H9 (cell line): Measurements from ENCODE around the gene DHRSX. TPM values are rescaled to one million over a fixed set of nuclear protein-coding genes. Genes with fewer than 3 reads are reported as not detected.
A peak's percentile ranks its signal among the peaks of the same experiment; 100 is the strongest.

Source experiments
- DNase-seq: peaks from one replicate; pipeline ENCODE4 v3.0.0-alpha.2; 2017
- H2AFZ ChIP-seq: one replicate; pipeline ENCODE4 v1.6.1; 2013; ENCODE audit warnings: mild to moderate bottlenecking, low read length, control low read depth, moderate library complexity
- H2AK5ac ChIP-seq: 2 replicates; pipeline ENCODE4 v1.6.1; 2013; ENCODE audit warnings: low read length, control low read depth, mixed read lengths; ENCODE audit not compliant: insufficient read length
- H2BK120ac ChIP-seq: one replicate; pipeline ENCODE4 v1.6.1; 2013; ENCODE audit warnings: low read depth, mild to moderate bottlenecking, low read length, control low read depth, inconsistent platforms; ENCODE audit not compliant: poor library complexity, severe bottlenecking
- H2BK12ac ChIP-seq: 2 replicates; pipeline ENCODE4 v1.6.1; 2013; ENCODE audit warnings: low read length, control low read depth, mixed read lengths, low read depth; ENCODE audit not compliant: insufficient read length
- H2BK15ac ChIP-seq: 2 replicates; pipeline ENCODE4 v1.6.1; 2013; ENCODE audit warnings: low read depth, low read length, control low read depth
- H2BK20ac ChIP-seq: one replicate; pipeline ENCODE4 v1.6.1; 2013; ENCODE audit warnings: low read depth, mild to moderate bottlenecking, low read length, control low read depth, inconsistent platforms; ENCODE audit not compliant: poor library complexity, severe bottlenecking
- H2BK5ac ChIP-seq: 2 replicates; pipeline ENCODE4 v1.6.1; 2013; ENCODE audit warnings: low read length, control low read depth, mixed read lengths; ENCODE audit not compliant: insufficient read length
- H3K14ac ChIP-seq: 2 replicates; pipeline ENCODE4 v1.6.1; 2013; ENCODE audit warnings: low read length, control low read depth; ENCODE audit not compliant: insufficient read depth
- H3K18ac ChIP-seq: 2 replicates; pipeline ENCODE4 v1.6.1; 2013; ENCODE audit warnings: low read depth, mild to moderate bottlenecking, mixed read lengths, low read length, control low read depth; ENCODE audit not compliant: insufficient read length
- H3K23ac ChIP-seq: 2 replicates; pipeline ENCODE4 v1.6.1; 2013; ENCODE audit warnings: low read length, control low read depth, mixed read lengths, low read depth; ENCODE audit not compliant: insufficient read length
- H3K23me2 ChIP-seq: 2 replicates; pipeline ENCODE4 v1.6.1; 2013; ENCODE audit warnings: low read depth, mild to moderate bottlenecking, mixed read lengths, low read length, control low read depth; ENCODE audit not compliant: insufficient read length, poor library complexity, severe bottlenecking
- H3K27ac ChIP-seq: 2 replicates; pipeline ENCODE4 v1.5.1; 2013; ENCODE audit warnings: low read length, control low read depth, mixed read lengths, low read depth; ENCODE audit not compliant: insufficient read length
- H3K27me3 ChIP-seq: 2 replicates; pipeline ENCODE4 v1.6.1; 2013; ENCODE audit warnings: low read length, control low read depth, inconsistent platforms; ENCODE audit not compliant: insufficient read depth
- H3K4ac ChIP-seq: 2 replicates; pipeline ENCODE4 v1.6.1; 2013; ENCODE audit warnings: low read depth, mild to moderate bottlenecking, control low read depth, inconsistent platforms, low read length, moderate library complexity
- H3K4me1 ChIP-seq: 2 replicates; pipeline ENCODE4 v1.6.1; 2013; ENCODE audit warnings: low read length, control low read depth, inconsistent platforms; ENCODE audit not compliant: insufficient read depth
- H3K4me2 ChIP-seq: 2 replicates; pipeline ENCODE4 v1.6.1; 2013; ENCODE audit warnings: low read length, control low read depth, mixed read lengths; ENCODE audit not compliant: insufficient read length, insufficient read depth
- H3K56ac ChIP-seq: 2 replicates; pipeline ENCODE4 v1.6.1; 2013; ENCODE audit warnings: low read depth, mild to moderate bottlenecking, mixed read lengths, low read length, control low read depth; ENCODE audit not compliant: insufficient read length
- H3K79me1 ChIP-seq: 2 replicates; pipeline ENCODE4 v1.6.1; 2013; ENCODE audit warnings: low read depth, mild to moderate bottlenecking, moderate library complexity, low read length, control low read depth, inconsistent platforms; ENCODE audit not compliant: insufficient read depth, poor library complexity, severe bottlenecking
- H3K79me2 ChIP-seq: 2 replicates; pipeline ENCODE4 v1.6.1; 2013; ENCODE audit warnings: low read length, control low read depth, inconsistent platforms; ENCODE audit not compliant: insufficient read depth
- H3K9ac ChIP-seq: 2 replicates; pipeline ENCODE4 v1.6.1; 2013; ENCODE audit warnings: low read length, control low read depth, mixed read lengths; ENCODE audit not compliant: insufficient read length; ENCODE audit errors: extremely low read depth
- H3K9me3 ChIP-seq: one replicate; pipeline ENCODE4 v1.6.1; 2013; ENCODE audit warnings: low read depth, low read length, inconsistent platforms; ENCODE audit not compliant: control insufficient read depth
- H3T11ph ChIP-seq: one replicate; pipeline ENCODE4 v1.6.1; 2013; ENCODE audit warnings: mild to moderate bottlenecking, low read length, control low read depth, inconsistent platforms
- H4K20me1 ChIP-seq: one replicate; pipeline ENCODE4 v1.6.1; 2013; ENCODE audit not compliant: control insufficient read depth, insufficient read length, insufficient read depth
- H4K5ac ChIP-seq: 2 replicates; pipeline ENCODE4 v1.6.1; 2013; ENCODE audit warnings: low read depth, mild to moderate bottlenecking, mixed read lengths, low read length, control low read depth; ENCODE audit not compliant: insufficient read length
- H4K8ac ChIP-seq: replicated peaks from 2 replicates; pipeline ENCODE4 v1.6.1; 2013; ENCODE audit warnings: low read length, control low read depth, mixed read lengths, low read depth; ENCODE audit not compliant: insufficient read length
- H4K91ac ChIP-seq: 2 replicates; pipeline ENCODE4 v1.6.1; 2013; ENCODE audit warnings: low read depth, mild to moderate bottlenecking, moderate library complexity, mixed read lengths, low read length, control low read depth; ENCODE audit not compliant: insufficient read length
- H3K27ac Mint-ChIP-seq, 3 experiments: 2 replicates in 2 of 3; 3 replicates in 1 of 3; pipeline ENCODE4 v1.8.0; 2020 to 2021; ENCODE audit warnings: mixed read lengths in 3 of 3, mild to moderate bottlenecking in 1 of 3, moderate library complexity in 1 of 3
- H3K27me3 Mint-ChIP-seq: 2 replicates; pipeline ENCODE4 v1.8.0; 2021; ENCODE audit warnings: low read depth, mild to moderate bottlenecking, moderate library complexity, mixed read lengths
- H3K36me3 Mint-ChIP-seq, 3 experiments: 2 replicates in 2 of 3; 3 replicates in 1 of 3; pipeline ENCODE4 v1.8.0; 2020 to 2021; ENCODE audit warnings: low read depth in 3 of 3, mixed read lengths in 3 of 3; ENCODE audit not compliant: insufficient read depth in 1 of 3
- H3K4me1 Mint-ChIP-seq, 2 experiments: 2 replicates each; pipeline ENCODE4 v1.8.0; 2020; ENCODE audit warnings: mixed read lengths in 2 of 2
- H3K4me3 Mint-ChIP-seq, 2 experiments: 2 replicates in 1 of 2; 3 replicates in 1 of 2; pipeline ENCODE4 v1.8.0; 2020 to 2021; ENCODE audit warnings: mild to moderate bottlenecking in 2 of 2, mixed read lengths in 2 of 2, moderate library complexity in 1 of 2
- H3K9me3 Mint-ChIP-seq, 2 experiments: 2 replicates in 1 of 2; 3 replicates in 1 of 2; pipeline ENCODE4 v1.8.0; 2020; ENCODE audit warnings: mild to moderate bottlenecking in 2 of 2, mixed read lengths in 2 of 2, moderate library complexity in 1 of 2
- WGBS: extraction: QIAGEN DNeasy Blood & Tissue Kit; methylation state at CpG from one replicate; pipeline ENCODE4 v1.1.7; 2013; ENCODE audit warnings: missing lambda C conversion rate, low lambda C conversion rate, mixed read lengths; ENCODE audit not compliant: insufficient read length; ENCODE audit errors: extremely low coverage; 5-methylcytosine and 5-hydroxymethylcytosine counted together
- total RNA-seq: library from RNA; stranded (reverse); gene quantifications from 2 replicates; pipeline ENCODE4 v1.2.1, GENCODE V29; 2021
- TF ChIP-seq, protein P1 (sequence below): fragments of 200-600 bp; sonication (generic); conservative IDR thresholded peaks from 3 replicates; pipeline ENCODE4 v1.8.0; 2021; ENCODE audit warnings: antibody characterized with exemption, mild to moderate bottlenecking

DHRSX gene
- total RNA-seq, 1 experiment from 2014 or later: 44.0 TPM

- H4K8ac ChIP-seq: no peak overlapping the region
- no CpG with 5 or more reads among the region's 9 CpGs for WGBS
- DNase-seq: no peak
These were observed 8.0 kb upstream of the DHRSX start for GRCh38 chrX:2508648-2509335.

More at GRCh38 chrX:2508648-2509335, 8.0 kb upstream of the DHRSX start:
- Histone ChIP-seq H3K4me2 (no peak overlapping the region), H2BK20ac (no peak overlapping the region), H3K27me3 (no peaks in the 10 kb centered on the region), H2BK5ac (no peak overlapping the region), H2AK5ac (no peak overlapping the region), H3K23me2 (no peaks in the 10 kb centered on the region), H3K4ac (no peak overlapping the region), H2AFZ (no peak overlapping the region), H3K23ac (no peak overlapping the region), H4K5ac (no peak overlapping the region), H4K91ac (no peak overlapping the region), H3K18ac (no peak overlapping the region), H3K4me1 (no peaks in the 10 kb centered on the region), H2BK120ac (no peak overlapping the region), H3K9ac (no peak overlapping the region), H3K14ac (no peak overlapping the region), H4K20me1 (no peaks in the 10 kb centered on the region), H2BK12ac (no peak overlapping the region), H3K56ac (no peak overlapping the region), H3K9me3 (no peaks in the 10 kb centered on the region), H3K79me1 (no peaks in the 10 kb centered on the region), H2BK15ac (no peak overlapping the region), H3K79me2 (no peaks in the 10 kb centered on the region), H3K27ac (no peak overlapping the region), H3T11ph (no peak overlapping the region)
- H3K4me3 Mint-ChIP-seq: no peak overlapping the region
- H3K36me3 Mint-ChIP-seq: peaks cover 0 to 7% (median 0%) of the 10 kb centered on the region in 3 experiments; a peak in 1 of 7 replicates
- H3K27ac Mint-ChIP-seq: peak overlapping the region in 2 of 3 experiments; percentile 38 to 61; a peak in 4 of 7 replicates
- peaks cover 2% of the 10 kb centered on the region; the same call in 1 of the 2 replicates for H3K27me3 Mint-ChIP-seq
- H3K9me3 Mint-ChIP-seq: no peaks in the 10 kb centered on the region; a peak in 1 of 5 replicates
- H3K4me1 Mint-ChIP-seq: peaks cover 7 to 11% of the 10 kb centered on the region in 2 experiments
- TF ChIP-seq, protein P1, sequence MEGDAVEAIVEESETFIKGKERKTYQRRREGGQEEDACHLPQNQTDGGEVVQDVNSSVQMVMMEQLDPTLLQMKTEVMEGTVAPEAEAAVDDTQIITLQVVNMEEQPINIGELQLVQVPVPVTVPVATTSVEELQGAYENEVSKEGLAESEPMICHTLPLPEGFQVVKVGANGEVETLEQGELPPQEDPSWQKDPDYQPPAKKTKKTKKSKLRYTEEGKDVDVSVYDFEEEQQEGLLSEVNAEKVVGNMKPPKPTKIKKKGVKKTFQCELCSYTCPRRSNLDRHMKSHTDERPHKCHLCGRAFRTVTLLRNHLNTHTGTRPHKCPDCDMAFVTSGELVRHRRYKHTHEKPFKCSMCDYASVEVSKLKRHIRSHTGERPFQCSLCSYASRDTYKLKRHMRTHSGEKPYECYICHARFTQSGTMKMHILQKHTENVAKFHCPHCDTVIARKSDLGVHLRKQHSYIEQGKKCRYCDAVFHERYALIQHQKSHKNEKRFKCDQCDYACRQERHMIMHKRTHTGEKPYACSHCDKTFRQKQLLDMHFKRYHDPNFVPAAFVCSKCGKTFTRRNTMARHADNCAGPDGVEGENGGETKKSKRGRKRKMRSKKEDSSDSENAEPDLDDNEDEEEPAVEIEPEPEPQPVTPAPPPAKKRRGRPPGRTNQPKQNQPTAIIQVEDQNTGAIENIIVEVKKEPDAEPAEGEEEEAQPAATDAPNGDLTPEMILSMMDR: no peak
